ENCODE data around the gene USP37.

USP37 gene

DNA sequence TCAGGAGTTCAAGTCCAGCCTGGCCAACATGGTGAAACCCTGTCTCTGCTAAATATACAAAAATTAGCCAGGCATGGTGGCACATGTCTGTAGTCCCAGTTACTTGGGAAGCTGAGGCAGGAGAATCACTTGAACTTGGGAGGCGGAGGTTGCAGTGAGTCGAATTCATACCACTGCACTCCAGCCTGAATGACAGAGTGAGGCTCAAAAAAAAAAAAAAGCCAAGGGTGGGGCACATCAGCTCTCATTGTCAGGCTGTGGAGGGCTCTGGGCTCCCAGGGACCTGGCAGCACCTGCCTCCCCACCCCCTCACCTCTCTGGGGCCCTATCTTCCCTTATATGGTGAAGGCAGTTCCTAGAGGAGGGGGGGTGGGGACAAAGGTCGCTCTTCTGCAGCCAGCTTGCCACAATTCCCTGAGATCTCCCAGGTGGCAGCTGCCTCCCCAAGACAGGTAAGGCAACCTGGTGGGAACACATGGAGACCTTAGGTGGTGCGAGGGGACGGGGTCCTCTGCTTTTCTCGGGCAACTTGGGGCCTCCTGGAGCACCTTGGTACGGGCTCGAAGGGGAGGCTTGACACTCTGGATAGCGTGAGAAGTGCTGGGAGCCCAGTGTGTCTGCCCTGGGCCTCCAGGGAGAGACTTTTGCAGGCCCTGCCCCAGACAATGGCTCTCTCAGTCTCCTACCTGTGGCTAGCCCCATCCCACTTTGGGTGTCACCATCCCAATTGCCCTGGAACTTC, 149.3 kb downstream of the USP37 start, which contains the start of gene VIL1:
VIL1 (plus strand) TSS at position 407 of the 742 bp plus-strand sequence. CDS start 4,656 bp downstream, outside the sequence.
- TF ChIP-seq SIN3A (IDR thresholded peaks at IDR 0.05; ENCODE audit: borderline replicate concordance, insufficient read depth, low read length) (no peak), TAF1 (IDR thresholded peaks at IDR 0.05; ENCODE audit: borderline replicate concordance, insufficient read depth, low read length) (no peak), FOXP2 (optimal IDR thresholded peaks at IDR 0.05; ENCODE audit: borderline replicate concordance, extremely low read depth, extremely low read length, insufficient read depth) (no peak), POLR2AphosphoS5 (IDR thresholded peaks at IDR 0.05; ENCODE audit: low read depth, low read length) (no peak)
- TF ChIP-seq, protein P1, sequence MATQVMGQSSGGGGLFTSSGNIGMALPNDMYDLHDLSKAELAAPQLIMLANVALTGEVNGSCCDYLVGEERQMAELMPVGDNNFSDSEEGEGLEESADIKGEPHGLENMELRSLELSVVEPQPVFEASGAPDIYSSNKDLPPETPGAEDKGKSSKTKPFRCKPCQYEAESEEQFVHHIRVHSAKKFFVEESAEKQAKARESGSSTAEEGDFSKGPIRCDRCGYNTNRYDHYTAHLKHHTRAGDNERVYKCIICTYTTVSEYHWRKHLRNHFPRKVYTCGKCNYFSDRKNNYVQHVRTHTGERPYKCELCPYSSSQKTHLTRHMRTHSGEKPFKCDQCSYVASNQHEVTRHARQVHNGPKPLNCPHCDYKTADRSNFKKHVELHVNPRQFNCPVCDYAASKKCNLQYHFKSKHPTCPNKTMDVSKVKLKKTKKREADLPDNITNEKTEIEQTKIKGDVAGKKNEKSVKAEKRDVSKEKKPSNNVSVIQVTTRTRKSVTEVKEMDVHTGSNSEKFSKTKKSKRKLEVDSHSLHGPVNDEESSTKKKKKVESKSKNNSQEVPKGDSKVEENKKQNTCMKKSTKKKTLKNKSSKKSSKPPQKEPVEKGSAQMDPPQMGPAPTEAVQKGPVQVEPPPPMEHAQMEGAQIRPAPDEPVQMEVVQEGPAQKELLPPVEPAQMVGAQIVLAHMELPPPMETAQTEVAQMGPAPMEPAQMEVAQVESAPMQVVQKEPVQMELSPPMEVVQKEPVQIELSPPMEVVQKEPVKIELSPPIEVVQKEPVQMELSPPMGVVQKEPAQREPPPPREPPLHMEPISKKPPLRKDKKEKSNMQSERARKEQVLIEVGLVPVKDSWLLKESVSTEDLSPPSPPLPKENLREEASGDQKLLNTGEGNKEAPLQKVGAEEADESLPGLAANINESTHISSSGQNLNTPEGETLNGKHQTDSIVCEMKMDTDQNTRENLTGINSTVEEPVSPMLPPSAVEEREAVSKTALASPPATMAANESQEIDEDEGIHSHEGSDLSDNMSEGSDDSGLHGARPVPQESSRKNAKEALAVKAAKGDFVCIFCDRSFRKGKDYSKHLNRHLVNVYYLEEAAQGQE (IDR thresholded peaks at IDR 0.05; ENCODE audit: insufficient read depth in 1 of 2, low read depth in 2 of 2, low read length in 2 of 2), result no peak

DNA sequence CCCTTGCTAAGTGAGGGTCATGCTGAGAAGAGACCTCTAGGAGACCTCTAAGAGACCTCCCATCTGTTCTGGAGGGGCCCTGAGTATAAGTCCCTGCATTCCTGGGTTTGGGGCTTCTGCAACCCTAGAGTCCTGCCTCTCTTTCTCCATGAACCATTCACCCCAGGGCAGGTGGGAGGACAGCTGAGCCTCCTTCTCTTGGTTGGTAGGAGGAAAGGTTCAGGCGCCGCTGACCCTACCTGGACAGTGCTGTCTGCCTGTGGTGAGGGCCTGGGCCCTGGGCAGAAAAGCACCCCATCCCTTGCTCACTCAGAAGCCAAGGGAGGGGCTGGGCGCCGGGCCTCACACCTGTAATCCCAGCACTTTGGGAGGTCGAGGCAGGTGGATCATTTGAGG, 149.8 kb downstream of the USP37 start:
- no peak for TF ChIP-seq POLR2AphosphoS5 (IDR thresholded peaks at IDR 0.05; ENCODE audit: low read depth, low read length)
- no peak for TF ChIP-seq TAF1 (IDR thresholded peaks at IDR 0.05; ENCODE audit: borderline replicate concordance, insufficient read depth, low read length)
- no peak for TF ChIP-seq FOXP2 (optimal IDR thresholded peaks at IDR 0.05; ENCODE audit: borderline replicate concordance, extremely low read depth, extremely low read length, insufficient read depth)
- TF ChIP-seq, protein P1 (IDR thresholded peaks at IDR 0.05; ENCODE audit: insufficient read depth in 1 of 2, low read depth in 2 of 2, low read length in 2 of 2), result no peak
- TF ChIP-seq SIN3A (IDR thresholded peaks at IDR 0.05; ENCODE audit: borderline replicate concordance, insufficient read depth, low read length), result no peak

DNA sequence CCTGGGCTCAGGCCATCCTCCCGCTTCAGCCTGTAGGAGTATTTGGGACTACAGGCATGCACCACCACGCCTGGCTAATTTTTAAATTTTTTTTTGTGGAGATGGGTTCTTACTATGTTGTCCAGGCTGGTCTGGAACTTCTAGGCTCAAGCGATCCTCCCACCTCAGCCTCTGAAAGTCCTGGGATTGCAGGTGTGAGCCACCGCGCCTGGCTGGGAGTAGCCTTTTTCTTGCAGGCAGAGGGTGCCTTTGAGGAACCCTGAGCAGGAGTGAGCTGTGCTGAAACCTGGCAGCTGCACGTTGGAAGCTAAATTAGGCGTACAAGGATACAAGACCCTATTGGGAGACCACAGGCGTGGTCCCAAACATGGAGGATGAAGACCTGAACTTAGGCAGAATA, 160.4 kb downstream of the USP37 start:
- TF ChIP-seq SIN3A (IDR thresholded peaks at IDR 0.05; ENCODE audit: borderline replicate concordance, insufficient read depth, low read length), result no peak
- no peak for TF ChIP-seq TAF1 (IDR thresholded peaks at IDR 0.05; ENCODE audit: borderline replicate concordance, insufficient read depth, low read length)
- no peak for TF ChIP-seq POLR2AphosphoS5 (IDR thresholded peaks at IDR 0.05; ENCODE audit: low read depth, low read length)
- no peak for TF ChIP-seq FOXP2 (optimal IDR thresholded peaks at IDR 0.05; ENCODE audit: borderline replicate concordance, extremely low read depth, extremely low read length, insufficient read depth)
- TF ChIP-seq, protein P1 (IDR thresholded peaks at IDR 0.05; ENCODE audit: insufficient read depth in 1 of 2, low read depth in 2 of 2, low read length in 2 of 2), result no peak

DNA sequence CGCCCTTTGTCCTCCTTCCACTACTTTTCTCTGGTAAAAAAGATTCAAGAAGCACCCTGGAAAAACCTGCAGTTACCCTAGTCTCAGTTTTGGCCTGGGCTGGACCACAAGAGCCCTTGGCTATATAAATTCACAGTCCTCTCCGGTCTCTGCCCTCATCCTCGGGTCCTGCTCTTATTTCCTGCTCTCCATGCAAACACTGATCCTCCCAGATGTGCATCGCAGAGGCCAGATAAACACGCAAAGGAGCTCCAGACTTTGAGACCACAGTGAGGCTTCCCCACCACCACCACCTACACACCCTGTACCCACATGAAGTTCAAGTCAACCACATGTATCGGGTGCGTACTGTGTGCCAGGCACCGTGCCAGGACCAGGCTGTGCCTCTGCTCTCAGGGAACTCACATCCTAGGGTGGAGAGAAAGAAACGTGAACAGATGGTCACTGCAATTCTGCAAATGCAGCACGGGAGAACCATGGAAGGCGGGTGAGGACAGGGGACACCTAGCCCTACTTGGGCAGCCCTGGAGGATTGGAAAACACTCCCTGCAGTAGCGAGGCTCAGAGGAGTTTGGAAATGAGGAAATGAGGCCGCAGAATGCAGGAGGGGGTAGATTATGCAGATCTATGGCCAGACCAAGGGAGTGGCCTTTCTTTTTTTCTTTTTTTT, 161.1 kb downstream of the USP37 start:
- TF ChIP-seq TAF1 (IDR thresholded peaks at IDR 0.05; ENCODE audit: borderline replicate concordance, insufficient read depth, low read length), result no peak
- TF ChIP-seq, protein P1 (IDR thresholded peaks at IDR 0.05; ENCODE audit: insufficient read depth in 1 of 2, low read depth in 2 of 2, low read length in 2 of 2), result no peak
- TF ChIP-seq FOXP2 (optimal IDR thresholded peaks at IDR 0.05; ENCODE audit: borderline replicate concordance, extremely low read depth, extremely low read length, insufficient read depth), result no peak
- no peak for TF ChIP-seq POLR2AphosphoS5 (IDR thresholded peaks at IDR 0.05; ENCODE audit: low read depth, low read length)
- no peak for TF ChIP-seq SIN3A (IDR thresholded peaks at IDR 0.05; ENCODE audit: borderline replicate concordance, insufficient read depth, low read length)

Data from PFSK-1 (cell line).